HG02943 (cell line): ENCODE measurements around the gene CHERP.
"Not testable (repeated sequence)": the region's sequence is repeated elsewhere in the genome, so short reads cannot be mapped to it uniquely, and the experiment has no call there.

Source experiments
- ATAC-seq: cut with Tn5 transposase; IDR thresholded peaks from one replicate; pipeline ENCODE4 v1.9.1; 2021; ENCODE audit warnings: mild to moderate bottlenecking, low read depth, moderate library complexity; ENCODE audit not compliant: unreplicated experiment

The CHERP gene

GRCh38 chr19:16522559-16523377 is 19.5 kb downstream of the CHERP start:
- no peak for ATAC-seq

GRCh38 chr19:16521715-16522289 is 20.4 kb downstream of the CHERP start:
- no peak for ATAC-seq

- ATAC-seq, result no peak
Observed at GRCh38 chr19:16520986-16521624, 21.1 kb downstream of the CHERP start.

- no peak for ATAC-seq
Observed at GRCh38 chr19:16520074-16520973, 21.9 kb downstream of the CHERP start.

- no peak for ATAC-seq
Observed at GRCh38 chr19:16519230-16519687, 23.0 kb downstream of the CHERP start.

- no peak for ATAC-seq
Observed at GRCh38 chr19:16518483-16519229, 23.6 kb downstream of the CHERP start.

GRCh38 chr19:16518061-16518460 is 24.2 kb downstream of the CHERP start:
- no peak for ATAC-seq

- no peak for ATAC-seq
Observed at GRCh38 chr19:16516923-16517610, 25.2 kb downstream of the CHERP start.

GRCh38 chr19:16516381-16516780 is 25.9 kb downstream of the CHERP start:
- no peak for ATAC-seq

- no peak for ATAC-seq
Observed at GRCh38 chr19:16514383-16515019, 27.7 kb downstream of the CHERP start.

- not testable (repeated sequence) for ATAC-seq
Observed at GRCh38 chr19:16512611-16513010, 29.6 kb downstream of the CHERP start.

GRCh38 chr19:16509141-16510061 is 32.8 kb downstream of the CHERP start:
- no peak for ATAC-seq

GRCh38 chr19:16508546-16508945 is 33.7 kb downstream of the CHERP start:
- ATAC-seq, result no peak

- no peak for ATAC-seq
Observed at GRCh38 chr19:16506961-16507360, 35.3 kb downstream of the CHERP start.

GRCh38 chr19:16506161-16506560 is 36.1 kb downstream of the CHERP start:
- ATAC-seq, result not testable (repeated sequence)

- ATAC-seq, result no peak
Observed at GRCh38 chr19:16504271-16504670, 38.0 kb downstream of the CHERP start.

- ATAC-seq, result no peak
Observed at GRCh38 chr19:16497837-16498236, 44.4 kb downstream of the CHERP start.

- ATAC-seq, result no peak
Observed at GRCh38 chr19:16497042-16497441, 45.2 kb downstream of the CHERP start.
